MM.1S (cell line): ENCODE data around the gene SETX.
A peak's percentile ranks its signal among the peaks of the same experiment; 100 is the strongest.

ENCODE experiments used
- DNase-seq: peaks from one replicate; pipeline ENCODE4 v3.0.0-alpha.2; 2015
- H2AFZ ChIP-seq: fragments of 300-600 bp; sonication (generic); 2 replicates; pipeline ENCODE4 v1.6.0; 2016; ENCODE audit warnings: antibody characterized with exemption, low read length
- H3F3A ChIP-seq: fragments of 300-600 bp; sonication (generic); 2 replicates; pipeline ENCODE4 v1.6.1; 2016; ENCODE audit warnings: mild to moderate bottlenecking, antibody characterized with exemption, low read length, moderate library complexity, mixed read lengths; ENCODE audit not compliant: insufficient read depth
- H3K27ac ChIP-seq: fragments of 300-600 bp; sonication (generic); 2 replicates; pipeline ENCODE4 v1.5.1; 2016; ENCODE audit warnings: mild to moderate bottlenecking, low read length
- H3K27me3 ChIP-seq: fragments of 300-600 bp; sonication (generic); replicated peaks from 2 replicates; pipeline ENCODE4 v1.6.0; 2016; ENCODE audit warnings: low read length; ENCODE audit not compliant: insufficient read depth
- H3K36me3 ChIP-seq: fragments of 300-600 bp; sonication (generic); replicated peaks from 2 replicates; pipeline ENCODE4 v1.6.1; 2016; ENCODE audit warnings: mild to moderate bottlenecking, low read length, mixed read lengths; ENCODE audit not compliant: insufficient read depth
- H3K4me1 ChIP-seq: fragments of 300-600 bp; sonication (generic); 2 replicates; pipeline ENCODE4 v1.6.1; 2016; ENCODE audit warnings: low read length, mixed read lengths
- H3K4me2 ChIP-seq: fragments of 300-600 bp; sonication (generic); 2 replicates; pipeline ENCODE4 v1.6.0; 2016; ENCODE audit warnings: low read depth, low read length
- H3K4me3 ChIP-seq: fragments of 300-600 bp; sonication (generic); 2 replicates; pipeline ENCODE4 v1.5.1; 2016; ENCODE audit warnings: low read length, mixed read lengths
- H3K79me2 ChIP-seq: fragments of 300-600 bp; sonication (generic); 2 replicates; pipeline ENCODE4 v1.6.1; 2016; ENCODE audit warnings: mixed run types, low read length, mixed read lengths
- H3K9ac ChIP-seq: fragments of 300-600 bp; sonication (generic); 2 replicates; pipeline ENCODE4 v1.6.1; 2016; ENCODE audit warnings: low read length, mixed read lengths
- H3K9me2 ChIP-seq: fragments of 300-600 bp; sonication (generic); replicated peaks from 2 replicates; pipeline ENCODE4 v1.6.1; 2016; ENCODE audit warnings: mild to moderate bottlenecking, low read length, mixed read lengths; ENCODE audit not compliant: insufficient read depth
- H3K9me3 ChIP-seq: fragments of 300-600 bp; sonication (generic); replicated peaks from 2 replicates; pipeline ENCODE4 v1.6.1; 2016; ENCODE audit warnings: mild to moderate bottlenecking, low read length, mixed read lengths; ENCODE audit not compliant: insufficient read depth
- H4K20me1 ChIP-seq: fragments of 300-600 bp; sonication (generic); 2 replicates; pipeline ENCODE4 v1.6.1; 2016; ENCODE audit warnings: mild to moderate bottlenecking, low read length, moderate library complexity, mixed read lengths; ENCODE audit not compliant: insufficient read depth
- EZH2 ChIP-seq: fragments of 300-600 bp; sonication (generic); optimal IDR thresholded peaks from 2 replicates; pipeline ENCODE3; 2017; ENCODE audit warnings: low read depth, mild to moderate bottlenecking, antibody characterized with exemption, low read length, mixed read lengths
- EZH2phosphoT487 ChIP-seq: fragments of 300-600 bp; sonication (generic); IDR thresholded peaks from 2 replicates; pipeline ENCODE4 v1.6.1; 2018; ENCODE audit warnings: antibody characterized with exemption, low read length
- TF ChIP-seq, protein P1 (sequence below): fragments of 300-600 bp; sonication (generic); IDR thresholded peaks from 2 replicates; pipeline ENCODE4 v1.5.1; 2016; ENCODE audit warnings: antibody characterized with exemption, low read length, mixed read lengths

Gene SETX

DNA sequence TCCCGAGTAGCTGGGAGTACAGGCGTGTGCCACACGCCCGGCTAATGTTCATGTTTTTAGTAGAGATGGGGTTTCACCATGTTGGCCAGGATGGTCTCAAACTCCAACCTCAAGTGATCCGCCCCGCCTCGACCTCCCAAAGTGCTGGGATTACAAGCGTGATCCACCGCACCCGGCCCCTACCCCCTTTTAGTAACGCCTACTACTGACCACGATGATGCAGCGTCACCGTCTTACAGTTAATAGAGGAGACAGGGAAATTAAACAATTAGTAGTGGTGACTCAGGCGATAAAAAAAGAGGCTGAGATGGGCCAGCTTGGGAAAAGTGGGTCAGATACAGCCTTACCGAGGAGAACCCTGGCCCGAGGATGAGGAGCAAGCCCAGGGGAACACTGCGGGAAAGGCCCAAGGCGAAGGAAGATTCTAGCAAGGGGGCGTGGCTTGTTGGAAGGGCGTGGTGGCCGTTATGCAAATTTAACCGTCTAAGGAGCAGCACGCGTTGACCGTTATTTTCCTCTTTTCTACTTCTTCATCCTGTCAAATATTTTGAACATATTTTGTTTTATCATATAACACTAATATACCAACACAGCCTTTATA lies 1.6 kb upstream of the SETX start:
- H3K4me3 ChIP-seq = no peak overlapping the region
- peaks cover 27% of the 10 kb centered on the region for H3K4me1 ChIP-seq
- H3K27me3 ChIP-seq = no peaks in the 10 kb centered on the region
- peaks cover 16% of the 10 kb centered on the region for H3F3A ChIP-seq
- peaks cover 23% of the 10 kb centered on the region for H3K79me2 ChIP-seq
- no peak overlapping the region for H2AFZ ChIP-seq
- no peak overlapping the region for H3K27ac ChIP-seq
- H3K9me3 ChIP-seq = no peaks in the 10 kb centered on the region
- H3K4me2 ChIP-seq = no peak overlapping the region
- no peak overlapping the region for H3K9ac ChIP-seq
- no peak for DNase-seq
- H3K9me2 ChIP-seq = no peaks in the 10 kb centered on the region
- H3K36me3 ChIP-seq = no peaks in the 10 kb centered on the region
- TF ChIP-seq, protein P1, sequence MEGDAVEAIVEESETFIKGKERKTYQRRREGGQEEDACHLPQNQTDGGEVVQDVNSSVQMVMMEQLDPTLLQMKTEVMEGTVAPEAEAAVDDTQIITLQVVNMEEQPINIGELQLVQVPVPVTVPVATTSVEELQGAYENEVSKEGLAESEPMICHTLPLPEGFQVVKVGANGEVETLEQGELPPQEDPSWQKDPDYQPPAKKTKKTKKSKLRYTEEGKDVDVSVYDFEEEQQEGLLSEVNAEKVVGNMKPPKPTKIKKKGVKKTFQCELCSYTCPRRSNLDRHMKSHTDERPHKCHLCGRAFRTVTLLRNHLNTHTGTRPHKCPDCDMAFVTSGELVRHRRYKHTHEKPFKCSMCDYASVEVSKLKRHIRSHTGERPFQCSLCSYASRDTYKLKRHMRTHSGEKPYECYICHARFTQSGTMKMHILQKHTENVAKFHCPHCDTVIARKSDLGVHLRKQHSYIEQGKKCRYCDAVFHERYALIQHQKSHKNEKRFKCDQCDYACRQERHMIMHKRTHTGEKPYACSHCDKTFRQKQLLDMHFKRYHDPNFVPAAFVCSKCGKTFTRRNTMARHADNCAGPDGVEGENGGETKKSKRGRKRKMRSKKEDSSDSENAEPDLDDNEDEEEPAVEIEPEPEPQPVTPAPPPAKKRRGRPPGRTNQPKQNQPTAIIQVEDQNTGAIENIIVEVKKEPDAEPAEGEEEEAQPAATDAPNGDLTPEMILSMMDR = no peak
- no peak for TF ChIP-seq EZH2phosphoT487
- TF ChIP-seq EZH2 = no peak
- H4K20me1 ChIP-seq = no peaks in the 10 kb centered on the region

DNA sequence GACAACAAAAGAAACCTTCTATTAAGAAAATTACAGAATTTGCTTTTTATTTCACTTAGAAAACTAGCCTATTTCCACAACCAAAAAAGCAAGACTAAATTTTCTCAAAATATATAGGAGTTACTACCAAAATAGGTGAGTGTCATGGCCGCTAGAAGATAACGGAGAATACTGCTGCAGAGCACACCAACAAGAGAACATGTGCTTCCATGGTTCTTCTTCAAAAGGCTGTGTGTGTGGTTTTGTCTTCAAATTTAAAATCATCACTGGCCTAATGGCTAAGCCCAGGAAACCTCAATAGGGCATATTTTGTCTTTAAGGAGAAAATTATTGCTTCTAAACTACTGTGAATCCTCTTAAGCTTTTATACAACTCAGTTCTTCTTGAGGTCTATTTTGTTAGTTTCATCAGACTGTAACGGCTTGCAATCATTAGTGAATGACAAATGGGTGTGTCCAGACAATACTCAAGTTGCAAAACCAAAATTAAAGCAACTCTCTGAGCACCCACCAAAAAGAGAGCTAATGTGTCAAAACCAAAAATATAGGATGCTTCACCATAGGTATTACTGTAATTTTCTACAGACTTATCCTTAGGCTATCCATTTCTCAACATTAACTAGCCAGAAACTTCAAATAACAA lies 3.3 kb downstream of the SETX start:
- peaks cover 5% of the 10 kb centered on the region for H3K36me3 ChIP-seq
- TF ChIP-seq EZH2 (no peak), EZH2phosphoT487 (no peak)
- TF ChIP-seq, protein P1 = no peak
- no peaks in the 10 kb centered on the region for H3K9me2 ChIP-seq
- peaks cover 40% of the 10 kb centered on the region for H3K79me2 ChIP-seq
- H3K27me3 ChIP-seq = no peaks in the 10 kb centered on the region
- H3F3A ChIP-seq = peaks cover 23% of the 10 kb centered on the region
- no peaks in the 10 kb centered on the region for H3K9me3 ChIP-seq
- peaks cover 33% of the 10 kb centered on the region for H3K4me1 ChIP-seq
- H3K27ac ChIP-seq = peak overlapping the region; percentile 33; the same call in 1 of the 2 replicates
- peak overlapping the region; percentile 13; the same call in 1 of the 2 replicates for H3K4me3 ChIP-seq
- no peak for DNase-seq
- peaks cover 3% of the 10 kb centered on the region for H4K20me1 ChIP-seq
- no peak overlapping the region for H3K9ac ChIP-seq
- H2AFZ ChIP-seq = no peak overlapping the region
- peak overlapping the region; percentile 42 for H3K4me2 ChIP-seq

DNA sequence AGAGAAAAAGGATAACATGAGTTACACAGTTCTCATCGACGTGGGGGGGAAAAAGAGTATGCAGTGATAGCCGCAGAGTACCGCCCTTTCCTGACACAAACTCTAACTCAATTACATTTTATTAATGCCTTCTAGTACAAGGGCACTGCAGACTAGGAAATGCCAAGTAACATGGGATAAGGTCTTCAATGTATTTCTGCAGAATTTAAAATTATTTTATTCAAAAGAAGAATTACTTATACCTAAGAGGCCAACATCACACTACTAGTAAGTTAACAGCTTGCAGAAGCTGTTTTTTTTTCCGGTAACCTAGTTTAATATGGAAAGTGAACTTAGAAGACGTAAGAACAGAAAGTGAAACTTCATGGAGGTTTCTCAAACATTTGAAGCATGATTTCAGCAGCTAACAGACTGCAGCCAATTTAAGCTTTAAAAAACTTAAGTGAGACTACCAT lies 3.9 kb downstream of the SETX start:
- H3F3A ChIP-seq = peaks cover 23% of the 10 kb centered on the region
- H2AFZ ChIP-seq = no peak overlapping the region
- H3K27me3 ChIP-seq = no peaks in the 10 kb centered on the region
- peak overlapping the region; percentile 33; the same call in 1 of the 2 replicates for H3K27ac ChIP-seq
- H3K9ac ChIP-seq = no peak overlapping the region
- TF ChIP-seq EZH2 (no peak), EZH2phosphoT487 (no peak)
- TF ChIP-seq, protein P1 = no peak
- peak; percentile 87 for DNase-seq
- H3K4me3 ChIP-seq = peak overlapping the region; percentile 25
- no peaks in the 10 kb centered on the region for H3K9me3 ChIP-seq
- H3K4me1 ChIP-seq = peaks cover 33% of the 10 kb centered on the region
- H3K9me2 ChIP-seq = no peaks in the 10 kb centered on the region
- H3K36me3 ChIP-seq = peaks cover 10% of the 10 kb centered on the region
- H3K4me2 ChIP-seq = peak overlapping the region; percentile 42
- peaks cover 40% of the 10 kb centered on the region for H3K79me2 ChIP-seq
- H4K20me1 ChIP-seq = peaks cover 3% of the 10 kb centered on the region
